ENCODE measurements around the gene SEC22B. TPM values are rescaled to one million over a fixed set of nuclear protein-coding genes. Genes with fewer than 3 reads are reported as not detected.
A peak's percentile ranks its signal among the peaks of the same experiment; 100 is the strongest.
"Not testable (repeated sequence)": the region's sequence is repeated elsewhere in the genome, so short reads cannot be mapped to it uniquely, and the experiment has no call there.

The SEC22B gene
- total RNA-seq, 1 experiment from 2014 or later = 34.4 TPM

- not testable (repeated sequence) for DNase-seq (ENCODE audit: low spot score)
Observed at GRCh38 chr1:120116094-120116493, 60.2 kb downstream of the SEC22B start.

- DNase-seq (ENCODE audit: low spot score) = not testable (repeated sequence)
Observed at GRCh38 chr1:120113134-120113533, 63.2 kb downstream of the SEC22B start.

- DNase-seq (ENCODE audit: low spot score) = peak; percentile 11
Observed at GRCh38 chr1:120112212-120112611, 64.1 kb downstream of the SEC22B start.

GRCh38 chr1:120111771-120112170 lies 64.5 kb downstream of the SEC22B start:
- DNase-seq (ENCODE audit: low spot score) = not testable (repeated sequence)

- not testable (repeated sequence) for DNase-seq (ENCODE audit: low spot score)
Observed at GRCh38 chr1:120111008-120111407, 65.3 kb downstream of the SEC22B start.

- DNase-seq (ENCODE audit: low spot score) = not testable (repeated sequence)
Observed at GRCh38 chr1:120109656-120110055, 66.7 kb downstream of the SEC22B start.

- not testable (repeated sequence) for DNase-seq (ENCODE audit: low spot score)
Observed at GRCh38 chr1:120109180-120109579, 67.1 kb downstream of the SEC22B start.

GRCh38 chr1:120105288-120105687 lies 71.0 kb downstream of the SEC22B start:
- not testable (repeated sequence) for DNase-seq (ENCODE audit: low spot score)

- not testable (repeated sequence) for DNase-seq (ENCODE audit: low spot score)
Observed at GRCh38 chr1:120103768-120104167, 72.6 kb downstream of the SEC22B start.

GRCh38 chr1:120101593-120101992 lies 74.7 kb downstream of the SEC22B start:
- DNase-seq (ENCODE audit: low spot score) = not testable (repeated sequence)

Other genes with a start within 250 kb of the SEC22B start
- gene NOTCH2, start 106.9 kb downstream of the SEC22B start, total RNA-seq (2014; rRNA removed; shearing (Covaris generic)) = 58.5 and 62.2 TPM in 2 replicates
- gene NBPF8, start 238.5 kb upstream of the SEC22B start, total RNA-seq (2014; rRNA removed; shearing (Covaris generic)) = 6.8 and 10.2 TPM in 2 replicates

Data from A172 (cell line).